Kidney (tissue), 14 donors: ENCODE data around the gene EXOC2. TPM values are rescaled to one million over a fixed set of nuclear protein-coding genes. Genes with fewer than 3 reads are reported as not detected.

Experiments
- DNase-seq, 5 donors: peaks; one replicate each; pipeline ENCODE4 v3.0.0-alpha.2; 2013 to 2020
- FAIRE-seq: peaks from 2 replicates; lab custom pipeline; 2012; peaks lifted over from hg19 to GRCh38; lab: Jason Lieb, UNC
- H3K27ac ChIP-seq, 2 donors: one replicate each; pipeline ENCODE4 v1.7.0; 2013; ENCODE audit warnings: low read depth in 2 of 2, low read length in 2 of 2, inconsistent platforms in 1 of 2
- H3K27me3 ChIP-seq: one replicate; pipeline ENCODE4 v1.7.1; 2013; ENCODE audit warnings: low read length, inconsistent platforms; ENCODE audit not compliant: control insufficient read depth, insufficient read depth
- H3K36me3 ChIP-seq, 3 donors: one replicate each; pipeline versions ENCODE4 v1.7.0 to v1.7.1; 2013; ENCODE audit warnings: low read length in 3 of 3, control low read depth in 1 of 3, inconsistent platforms in 1 of 3; ENCODE audit not compliant: insufficient read depth in 3 of 3, control insufficient read depth in 2 of 3
- H3K4me1 ChIP-seq, 3 donors: one replicate each; pipeline versions ENCODE4 v1.7.0 to v1.7.1; 2013; ENCODE audit warnings: low read length in 3 of 3, inconsistent platforms in 1 of 3, low read depth in 1 of 3; ENCODE audit not compliant: control insufficient read depth in 2 of 3, insufficient read depth in 2 of 3
- H3K4me3 ChIP-seq, 3 donors: one replicate each; pipeline versions ENCODE4 v1.7.0 to v1.8.1; 2013; ENCODE audit warnings: low read length in 3 of 3, control low read depth in 1 of 3, inconsistent platforms in 1 of 3
- H3K9ac ChIP-seq, 3 donors: one replicate each; pipeline versions ENCODE4 v1.7.0 to v1.7.1; 2013; ENCODE audit warnings: low read length in 3 of 3, control low read depth in 1 of 3, inconsistent platforms in 1 of 3
- H3K9me3 ChIP-seq, 3 donors: one replicate each; pipeline versions ENCODE4 v1.7.0 to v1.7.1; 2013; ENCODE audit warnings: low read length in 3 of 3, control low read depth in 1 of 3, inconsistent platforms in 1 of 3; ENCODE audit not compliant: control insufficient read depth in 2 of 3, insufficient read depth in 1 of 3
- CTCF ChIP-seq: IDR thresholded peaks from 3 replicates; pipeline ENCODE4 v1.5.1; 2012; ENCODE audit warnings: mild to moderate bottlenecking, moderate library complexity, borderline replicate concordance; ENCODE audit not compliant: insufficient read depth; ENCODE audit errors: extremely low read depth
- intact Hi-C: fragments of 100-400 bp; cut with DNase I; formaldehyde crosslinking; loops from one replicate; pipeline ENCODE4 v1.11.1; 2022
- polyA plus RNA-seq: library from polyadenylated mRNA; stranded (reverse); fragments of 350-450 nt; fragmentation: Illumina TruSeq; extraction: RNeasy Lipid Tissue Mini Kit (QIAGEN cat#74804); gene quantifications from one replicate; pipeline ENCODE4 v1.2.3, GENCODE V29; 2014; ENCODE audit warnings: low read depth, low replicate concordance; ENCODE audit not compliant: insufficient read depth
- total RNA-seq: library from RNA; stranded (reverse); fragmentation: NEBNext Ultra II Directional; extraction: Animal tissue kit (Norgen Biotek cat#: 25700); gene quantifications from one replicate; pipeline ENCODE4 v1.2.1, GENCODE V29; 2021
- donor health status: control.
- donor health status: control.
- donor health status: control.
- donor health status: control.
- donor health status: control.
- donor health status: DM: yes; HTN: yes; CAD: no.
- donor health status: Normal renal cell carcinoma (clear cell type).

Gene EXOC2
- total and polyA plus RNA-seq, 2 donors from 2014 or later: 8.6 to 21.7 TPM

- no peaks in the 10 kb centered on the region for H3K36me3 ChIP-seq
- intact Hi-C loops: no loop called here
- FAIRE-seq (no peak), DNase-seq (no peak)
- TF ChIP-seq CTCF: no peak
- no peak overlapping the region for H3K4me3 ChIP-seq
- no peak overlapping the region for H3K9ac ChIP-seq
- no peaks in the 10 kb centered on the region for H3K9me3 ChIP-seq
- no peaks in the 10 kb centered on the region for H3K4me1 ChIP-seq
- no peak overlapping the region for H3K27ac ChIP-seq
- H3K27me3 ChIP-seq: no peaks in the 10 kb centered on the region
These were observed 36.8 kb upstream of the EXOC2 start for GRCh38 chr6:729606-730320.

- FAIRE-seq (no peak), DNase-seq (no peak)
- no peak for TF ChIP-seq CTCF
- H3K27ac ChIP-seq: no peak overlapping the region
- no peaks in the 10 kb centered on the region for H3K27me3 ChIP-seq
- no peaks in the 10 kb centered on the region for H3K36me3 ChIP-seq
- no peak overlapping the region for H3K9ac ChIP-seq
- intact Hi-C loops: no loop called here
- no peak overlapping the region for H3K4me3 ChIP-seq
- H3K9me3 ChIP-seq: no peaks in the 10 kb centered on the region
- no peaks in the 10 kb centered on the region for H3K4me1 ChIP-seq
These were observed 34.9 kb upstream of the EXOC2 start for GRCh38 chr6:727856-728255.

GRCh38 chr6:723540-723939 lies 30.6 kb upstream of the EXOC2 start:
- no peak overlapping the region for H3K27ac ChIP-seq
- H3K4me1 ChIP-seq: no peaks in the 10 kb centered on the region
- no peak for TF ChIP-seq CTCF
- no peaks in the 10 kb centered on the region for H3K9me3 ChIP-seq
- no peak overlapping the region for H3K9ac ChIP-seq
- intact Hi-C loops: no loop called here
- DNase-seq: no peak
- no peak overlapping the region for H3K4me3 ChIP-seq
- FAIRE-seq: no peak
- H3K36me3 ChIP-seq: no peaks in the 10 kb centered on the region
- H3K27me3 ChIP-seq: peaks cover 2% of the 10 kb centered on the region

- no peak for FAIRE-seq
- Histone ChIP-seq H3K4me3 (no peak overlapping the region), H3K4me1 (no peaks in the 10 kb centered on the region), H3K36me3 (no peaks in the 10 kb centered on the region), H3K9me3 (no peaks in the 10 kb centered on the region), H3K27ac (no peak overlapping the region), H3K9ac (no peak overlapping the region), H3K27me3 (peaks cover 2% of the 10 kb centered on the region)
- no peak for DNase-seq
- intact Hi-C loops: no loop called here
- TF ChIP-seq CTCF: no peak
These were observed 29.7 kb upstream of the EXOC2 start for GRCh38 chr6:722608-723007.
